HepG2 (cell line): ENCODE data around the gene TKFC. TPM values are rescaled to one million over a fixed set of nuclear protein-coding genes. Genes with fewer than 3 reads are reported as not detected.

Source experiments
- ELF4 ChIP-seq: sonication (generic); formaldehyde crosslinking; IDR thresholded peaks from 2 replicates; pipeline ENCODE4 v1.5.0; 2020; ENCODE audit warnings: missing genetic modification reagents, mild to moderate bottlenecking, moderate library complexity, borderline replicate concordance
- ETV5 ChIP-seq: IDR thresholded peaks from 2 replicates; pipeline ENCODE4 v1.6.1; 2018; ENCODE audit warnings: missing biosample characterization, missing genetic modification reagents, inconsistent platforms, borderline replicate concordance
- FOXA3 ChIP-seq: IDR thresholded peaks from 2 replicates; pipeline ENCODE4 v1.6.1; 2016; ENCODE audit warnings: missing genetic modification reagents, missing compliant biosample characterization
- FOXM1 ChIP-seq: sonication (generic); formaldehyde crosslinking; IDR thresholded peaks from 2 replicates; pipeline ENCODE4 v1.5.0; 2020; ENCODE audit warnings: missing genetic modification reagents
- HDAC6 ChIP-seq: fragments of 200-600 bp; sonication (generic); IDR thresholded peaks from 2 replicates; pipeline ENCODE4 v1.7.0; 2017; ENCODE audit warnings: mild to moderate bottlenecking, antibody characterized with exemption, low read length, low read depth
- MAZ ChIP-seq, 2 experiments: sonication (generic) in 1 of 2; formaldehyde crosslinking in 1 of 2; IDR thresholded peaks; 2 replicates each; pipeline versions ENCODE4 v1.5.0 to v1.6.1; 2012 to 2020; ENCODE audit warnings: low read depth in 2 of 2, mild to moderate bottlenecking in 2 of 2, borderline replicate concordance in 1 of 2, improper control_type of control experiment in 1 of 2, low read length in 1 of 2, missing genetic modification reagents in 1 of 2, moderate library complexity in 1 of 2
- MXI1 ChIP-seq: IDR thresholded peaks from 3 replicates; pipeline ENCODE4 v1.6.1; 2012; ENCODE audit warnings: low read depth, low read length, inconsistent platforms, borderline replicate concordance
- PHF21A ChIP-seq: sonication (generic); formaldehyde crosslinking; IDR thresholded peaks from 2 replicates; pipeline ENCODE4 v1.5.0; 2020; ENCODE audit warnings: mild to moderate bottlenecking, missing genetic modification reagents
- SOX5 ChIP-seq: IDR thresholded peaks from 2 replicates; pipeline ENCODE4 v1.6.1; 2016; ENCODE audit warnings: borderline replicate concordance
- TGIF2 ChIP-seq: IDR thresholded peaks from 2 replicates; pipeline ENCODE4 v1.6.1; 2016; ENCODE audit warnings: control low read depth, missing compliant biosample characterization
- ZMAT5 ChIP-seq: sonication (generic); formaldehyde crosslinking; IDR thresholded peaks from 2 replicates; pipeline ENCODE4 v1.5.0; 2020; ENCODE audit warnings: mild to moderate bottlenecking, low read depth, missing genetic modification reagents, borderline replicate concordance
- ZNF292 ChIP-seq: sonication (generic); formaldehyde crosslinking; IDR thresholded peaks from 2 replicates; pipeline ENCODE4 v1.8.1; 2022; ENCODE audit warnings: mild to moderate bottlenecking, low read depth, missing genetic modification reagents, borderline replicate concordance
- ZNF382 ChIP-seq: sonication (generic); formaldehyde crosslinking; IDR thresholded peaks from 2 replicates; pipeline ENCODE4 v1.5.0; 2020; ENCODE audit warnings: missing genetic modification reagents, mild to moderate bottlenecking, borderline replicate concordance
- ZNF496 ChIP-seq: sonication (generic); formaldehyde crosslinking; IDR thresholded peaks from 2 replicates; pipeline ENCODE4 v1.8.1; 2023; ENCODE audit warnings: mild to moderate bottlenecking, moderate library complexity, missing genetic modification reagents; ENCODE audit not compliant: insufficient replicate concordance
- ZNF512 ChIP-seq: sonication (generic); formaldehyde crosslinking; IDR thresholded peaks from 2 replicates; pipeline ENCODE4 v1.4.0; 2020; ENCODE audit warnings: mild to moderate bottlenecking, missing genetic modification reagents
- ZZZ3 ChIP-seq: sonication (generic); formaldehyde crosslinking; IDR thresholded peaks from 2 replicates; pipeline ENCODE4 v1.4.0; 2020; ENCODE audit warnings: missing genetic modification reagents, mild to moderate bottlenecking, borderline replicate concordance
- polyA plus RNA-seq, 8 experiments: library from polyadenylated mRNA; depleted of rRNA in 3 of 8; stranded (reverse) in 7 of 8; unstranded in 1 of 8; fragments of >200 nt; fragmentation: Illumina TruSeq in 4 of 8; extraction: Trizol in 4 of 8; gene quantifications; 2 replicates each; pipeline versions ENCODE4 v1.2.1 to v1.2.3, GENCODE V29; 2011 to 2016; ENCODE audit warnings: low read depth in 4 of 8, missing spikeins in 1 of 8, mixed read lengths in 1 of 8; ENCODE audit not compliant: insufficient read depth in 1 of 8
- total RNA-seq, 5 experiments: library from RNA; depleted of rRNA; stranded (reverse); fragments of >200 nt; fragmentation: Illumina TruSeq; extraction: Trizol; gene quantifications; 2 replicates each; pipeline ENCODE4 v1.2.3, GENCODE V29; 2016; ENCODE audit warnings: low read depth in 1 of 5
- TF ChIP-seq, protein P1 (sequence below): sonication (generic); formaldehyde crosslinking; IDR thresholded peaks from 2 replicates; pipeline ENCODE4 v1.4.0; 2020; ENCODE audit warnings: missing genetic modification reagents
- TF ChIP-seq, protein P2 (sequence below): sonication (generic); formaldehyde crosslinking; IDR thresholded peaks from 2 replicates; pipeline ENCODE4 v1.8.0; 2022; ENCODE audit warnings: missing genetic modification reagents, mild to moderate bottlenecking, inconsistent platforms, borderline replicate concordance
- TF ChIP-seq, protein P3 (sequence below): sonication (generic); formaldehyde crosslinking; IDR thresholded peaks from 2 replicates; pipeline ENCODE4 v1.4.0; 2020; ENCODE audit warnings: mild to moderate bottlenecking, missing genetic modification reagents
- TF ChIP-seq, protein P4 (sequence below): sonication (generic); formaldehyde crosslinking; IDR thresholded peaks from 2 replicates; pipeline ENCODE4 v1.8.1; 2022; ENCODE audit warnings: low read depth, mild to moderate bottlenecking, missing genetic modification reagents

Gene TKFC
- total and polyA plus RNA-seq, 2 of the 13 experiments (the other 11 are each of a cell fraction or from before 2014, with no cell fraction given) = 147 to 197 TPM

GRCh38 chr11:61332281-61332796 is 689 bp upstream of the TKFC start (continued):
- TF ChIP-seq ZNF292 (CRISPR knock-in tag) = no peak
- no peak for TF ChIP-seq MAZ (IDR thresholded peaks at IDR 0.05; ENCODE audit: borderline replicate concordance, low read depth, low read length)
- TF ChIP-seq MAZ (CRISPR knock-in tag; IDR thresholded peaks at IDR 0.05; ENCODE audit: low read depth) = no peak
- TF ChIP-seq ZMAT5 = no peak
- TF ChIP-seq FOXM1 (CRISPR knock-in tag) = no peak
- no peak for TF ChIP-seq HDAC6
- TF ChIP-seq, protein P1, sequence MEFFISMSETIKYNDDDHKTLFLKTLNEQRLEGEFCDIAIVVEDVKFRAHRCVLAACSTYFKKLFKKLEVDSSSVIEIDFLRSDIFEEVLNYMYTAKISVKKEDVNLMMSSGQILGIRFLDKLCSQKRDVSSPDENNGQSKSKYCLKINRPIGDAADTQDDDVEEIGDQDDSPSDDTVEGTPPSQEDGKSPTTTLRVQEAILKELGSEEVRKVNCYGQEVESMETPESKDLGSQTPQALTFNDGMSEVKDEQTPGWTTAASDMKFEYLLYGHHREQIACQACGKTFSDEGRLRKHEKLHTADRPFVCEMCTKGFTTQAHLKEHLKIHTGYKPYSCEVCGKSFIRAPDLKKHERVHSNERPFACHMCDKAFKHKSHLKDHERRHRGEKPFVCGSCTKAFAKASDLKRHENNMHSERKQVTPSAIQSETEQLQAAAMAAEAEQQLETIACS = no peak
- TF ChIP-seq PHF21A (CRISPR knock-in tag) = no peak
- no peak for TF ChIP-seq ZNF382 (CRISPR knock-in tag)
- TF ChIP-seq ZZZ3 (CRISPR knock-in tag) = no peak; the same call in 1 of the 2 replicates
- no peak for TF ChIP-seq ETV5 (CRISPR knock-in tag)
- 0 out of 3 replicates have a peak, but pooled peaks have one; percentile 22 for TF ChIP-seq MXI1
- TF ChIP-seq, protein P2, sequence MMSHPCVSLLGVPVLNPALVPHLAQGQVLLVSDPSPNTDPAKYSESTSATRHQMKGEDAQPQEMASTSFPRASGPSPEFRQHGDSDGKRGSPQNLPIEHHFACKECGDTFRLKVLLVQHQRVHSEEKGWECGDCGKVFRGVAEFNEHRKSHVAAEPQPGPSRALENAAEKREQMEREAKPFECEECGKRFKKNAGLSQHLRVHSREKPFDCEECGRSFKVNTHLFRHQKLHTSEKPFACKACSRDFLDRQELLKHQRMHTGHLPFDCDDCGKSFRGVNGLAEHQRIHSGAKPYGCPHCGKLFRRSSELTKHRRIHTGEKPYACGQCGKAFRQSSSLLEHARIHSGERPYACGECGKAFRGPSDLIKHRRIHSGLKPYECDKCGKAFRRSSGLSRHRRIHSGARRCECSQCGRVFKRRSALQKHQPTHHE (CRISPR knock-in tag) = no peak
- TF ChIP-seq TGIF2 (CRISPR knock-in tag) = no peak
- TF ChIP-seq ELF4 = no peak
- TF ChIP-seq SOX5 = no peak
- TF ChIP-seq FOXA3 (CRISPR knock-in tag) = peak; percentile 49; the same call in 1 of the 2 replicates
- no peak for TF ChIP-seq ZNF512
- TF ChIP-seq ZNF496 (CRISPR knock-in tag) = no peak
- TF ChIP-seq, protein P3, sequence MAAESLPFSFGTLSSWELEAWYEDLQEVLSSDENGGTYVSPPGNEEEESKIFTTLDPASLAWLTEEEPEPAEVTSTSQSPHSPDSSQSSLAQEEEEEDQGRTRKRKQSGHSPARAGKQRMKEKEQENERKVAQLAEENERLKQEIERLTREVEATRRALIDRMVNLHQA = no peak
- TF ChIP-seq, protein P4, sequence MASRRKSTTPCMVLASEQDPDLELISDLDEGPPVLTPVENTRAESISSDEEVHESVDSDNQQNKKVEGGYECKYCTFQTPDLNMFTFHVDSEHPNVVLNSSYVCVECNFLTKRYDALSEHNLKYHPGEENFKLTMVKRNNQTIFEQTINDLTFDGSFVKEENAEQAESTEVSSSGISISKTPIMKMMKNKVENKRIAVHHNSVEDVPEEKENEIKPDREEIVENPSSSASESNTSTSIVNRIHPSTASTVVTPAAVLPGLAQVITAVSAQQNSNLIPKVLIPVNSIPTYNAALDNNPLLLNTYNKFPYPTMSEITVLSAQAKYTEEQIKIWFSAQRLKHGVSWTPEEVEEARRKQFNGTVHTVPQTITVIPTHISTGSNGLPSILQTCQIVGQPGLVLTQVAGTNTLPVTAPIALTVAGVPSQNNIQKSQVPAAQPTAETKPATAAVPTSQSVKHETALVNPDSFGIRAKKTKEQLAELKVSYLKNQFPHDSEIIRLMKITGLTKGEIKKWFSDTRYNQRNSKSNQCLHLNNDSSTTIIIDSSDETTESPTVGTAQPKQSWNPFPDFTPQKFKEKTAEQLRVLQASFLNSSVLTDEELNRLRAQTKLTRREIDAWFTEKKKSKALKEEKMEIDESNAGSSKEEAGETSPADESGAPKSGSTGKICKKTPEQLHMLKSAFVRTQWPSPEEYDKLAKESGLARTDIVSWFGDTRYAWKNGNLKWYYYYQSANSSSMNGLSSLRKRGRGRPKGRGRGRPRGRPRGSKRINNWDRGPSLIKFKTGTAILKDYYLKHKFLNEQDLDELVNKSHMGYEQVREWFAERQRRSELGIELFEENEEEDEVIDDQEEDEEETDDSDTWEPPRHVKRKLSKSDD (CRISPR knock-in tag) = no peak
